Ishikawa (cell line): ENCODE results near the gene TICAM2.
A peak's percentile ranks its signal among the peaks of the same experiment; 100 is the strongest.

ENCODE experiments used
- CEBPB ChIP-seq: IDR thresholded peaks from 2 replicates; pipeline ENCODE4 v1.6.1; 2012
- CREB1 ChIP-seq: IDR thresholded peaks from 2 replicates; pipeline ENCODE4 v1.6.1; 2012; ENCODE audit warnings: low read depth
- EGR1 ChIP-seq: IDR thresholded peaks from 2 replicates; pipeline ENCODE4 v1.6.1; 2012
- EP300 ChIP-seq: IDR thresholded peaks from 2 replicates; pipeline ENCODE4 v1.6.1; 2012; ENCODE audit warnings: borderline replicate concordance
- FOXM1 ChIP-seq: IDR thresholded peaks from 2 replicates; pipeline ENCODE4 v1.6.1; 2012; ENCODE audit warnings: low read depth, borderline replicate concordance
- MAX ChIP-seq: IDR thresholded peaks from 2 replicates; pipeline ENCODE4 v1.6.1; 2012
- NFIC ChIP-seq: IDR thresholded peaks from 2 replicates; pipeline ENCODE4 v1.6.1; 2012
- RAD21 ChIP-seq: IDR thresholded peaks from 2 replicates; pipeline ENCODE4 v1.6.1; 2012; ENCODE audit warnings: low read depth
- TAF1 ChIP-seq: IDR thresholded peaks from 2 replicates; pipeline ENCODE4 v1.6.1; 2012; ENCODE audit warnings: low read depth, mild to moderate bottlenecking
- TCF12 ChIP-seq: IDR thresholded peaks from 2 replicates; pipeline ENCODE4 v1.6.1; 2012; ENCODE audit warnings: low read depth
- TEAD4 ChIP-seq: IDR thresholded peaks from 2 replicates; pipeline ENCODE4 v1.6.1; 2012
- USF1 ChIP-seq: IDR thresholded peaks from 2 replicates; pipeline ENCODE4 v1.6.1; 2012
- YY1 ChIP-seq: IDR thresholded peaks from 2 replicates; pipeline ENCODE4 v1.6.1; 2012; ENCODE audit warnings: low read depth
- ZBTB7A ChIP-seq: IDR thresholded peaks from 2 replicates; pipeline ENCODE4 v1.6.1; 2012; ENCODE audit warnings: low read depth
- TF ChIP-seq, protein P1 (sequence below): IDR thresholded peaks from 2 replicates; pipeline ENCODE4 v1.6.1; 2012; ENCODE audit warnings: low read depth, mild to moderate bottlenecking

The TICAM2 gene

DNA sequence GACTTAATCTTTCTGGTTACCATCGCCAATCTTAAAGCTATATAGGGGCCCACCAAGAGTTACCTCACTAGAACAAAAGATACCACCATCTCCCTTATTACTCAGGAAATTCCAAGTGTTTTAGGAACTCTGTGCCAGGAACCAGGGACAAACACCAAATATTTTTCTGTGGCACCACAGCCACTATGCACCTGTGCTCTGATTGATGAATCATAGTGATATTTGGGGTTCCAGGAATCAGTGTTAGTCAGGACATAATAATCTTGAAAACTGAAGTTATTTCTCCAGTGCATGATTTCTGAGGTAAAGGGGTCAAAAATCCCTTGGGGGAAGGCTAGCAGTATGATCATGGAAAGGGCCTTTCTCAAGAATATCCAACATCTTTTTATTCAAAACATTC lies 33.7 kb upstream of the TICAM2 start:
- no peak for TF ChIP-seq NFIC

DNA sequence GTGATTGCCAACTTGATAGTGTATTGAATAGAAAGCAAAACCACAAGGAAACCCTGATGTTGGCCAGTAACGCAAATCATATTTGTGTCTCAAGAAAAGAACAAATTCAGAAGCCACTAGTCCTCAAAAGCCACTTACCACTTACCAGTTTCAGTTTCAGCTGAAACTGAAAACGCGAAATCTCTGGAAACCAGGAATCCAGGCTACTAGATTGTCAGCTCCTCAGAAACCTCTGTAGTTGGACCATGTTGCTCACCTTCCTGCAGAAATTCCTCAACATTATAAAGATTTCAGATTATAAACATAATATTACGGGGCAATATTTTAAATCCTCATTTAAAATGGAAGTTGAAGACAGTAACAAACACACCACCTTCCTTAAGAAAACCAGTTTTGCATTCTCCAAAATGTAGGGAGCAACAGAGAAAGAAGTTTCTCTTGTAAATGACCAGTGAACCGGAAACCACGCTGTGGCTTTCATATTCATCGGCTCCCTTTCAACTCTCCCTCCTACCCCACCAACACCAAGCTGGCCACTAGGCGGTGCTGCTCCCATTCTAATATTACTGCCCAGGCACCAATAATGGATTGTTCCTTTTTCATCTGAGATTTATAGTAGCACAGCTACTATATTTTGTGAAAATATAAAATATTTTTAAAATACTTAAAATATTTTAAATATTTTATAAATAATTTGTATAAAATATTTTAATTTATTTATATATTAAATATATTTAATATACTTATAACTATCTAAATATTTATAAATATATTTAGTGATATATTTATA lies 32.3 kb upstream of the TICAM2 start:
- peak; percentile 96 for TF ChIP-seq RAD21
- TF ChIP-seq TAF1, result no peak
- 0 out of 2 replicates have a peak, but pooled peaks have one; percentile 27 for TF ChIP-seq MAX

DNA sequence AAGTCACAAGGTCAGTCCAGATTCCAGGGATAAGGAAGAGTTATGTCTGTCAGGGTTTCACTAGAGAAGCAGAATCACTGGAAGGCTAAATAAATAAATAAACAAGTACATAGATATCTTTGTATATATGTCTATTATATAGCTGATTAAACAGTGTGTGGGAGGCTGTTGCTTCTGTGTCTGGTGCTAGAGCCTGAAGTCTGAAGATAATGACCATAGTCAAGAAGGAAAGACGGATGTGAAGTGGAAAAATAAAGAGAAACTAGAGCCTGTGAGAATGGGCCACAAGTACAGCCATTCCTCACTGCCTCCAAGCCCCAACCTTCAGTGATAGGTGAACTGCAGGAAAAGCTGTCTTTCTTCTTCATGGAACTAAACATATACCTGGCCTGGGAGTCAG lies 27.6 kb upstream of the TICAM2 start:
- TF ChIP-seq CEBPB, result no peak
- no peak for TF ChIP-seq TEAD4
- TF ChIP-seq NFIC, result no peak
- no peak for TF ChIP-seq CREB1
- TF ChIP-seq TAF1, result no peak
- TF ChIP-seq, protein P1, sequence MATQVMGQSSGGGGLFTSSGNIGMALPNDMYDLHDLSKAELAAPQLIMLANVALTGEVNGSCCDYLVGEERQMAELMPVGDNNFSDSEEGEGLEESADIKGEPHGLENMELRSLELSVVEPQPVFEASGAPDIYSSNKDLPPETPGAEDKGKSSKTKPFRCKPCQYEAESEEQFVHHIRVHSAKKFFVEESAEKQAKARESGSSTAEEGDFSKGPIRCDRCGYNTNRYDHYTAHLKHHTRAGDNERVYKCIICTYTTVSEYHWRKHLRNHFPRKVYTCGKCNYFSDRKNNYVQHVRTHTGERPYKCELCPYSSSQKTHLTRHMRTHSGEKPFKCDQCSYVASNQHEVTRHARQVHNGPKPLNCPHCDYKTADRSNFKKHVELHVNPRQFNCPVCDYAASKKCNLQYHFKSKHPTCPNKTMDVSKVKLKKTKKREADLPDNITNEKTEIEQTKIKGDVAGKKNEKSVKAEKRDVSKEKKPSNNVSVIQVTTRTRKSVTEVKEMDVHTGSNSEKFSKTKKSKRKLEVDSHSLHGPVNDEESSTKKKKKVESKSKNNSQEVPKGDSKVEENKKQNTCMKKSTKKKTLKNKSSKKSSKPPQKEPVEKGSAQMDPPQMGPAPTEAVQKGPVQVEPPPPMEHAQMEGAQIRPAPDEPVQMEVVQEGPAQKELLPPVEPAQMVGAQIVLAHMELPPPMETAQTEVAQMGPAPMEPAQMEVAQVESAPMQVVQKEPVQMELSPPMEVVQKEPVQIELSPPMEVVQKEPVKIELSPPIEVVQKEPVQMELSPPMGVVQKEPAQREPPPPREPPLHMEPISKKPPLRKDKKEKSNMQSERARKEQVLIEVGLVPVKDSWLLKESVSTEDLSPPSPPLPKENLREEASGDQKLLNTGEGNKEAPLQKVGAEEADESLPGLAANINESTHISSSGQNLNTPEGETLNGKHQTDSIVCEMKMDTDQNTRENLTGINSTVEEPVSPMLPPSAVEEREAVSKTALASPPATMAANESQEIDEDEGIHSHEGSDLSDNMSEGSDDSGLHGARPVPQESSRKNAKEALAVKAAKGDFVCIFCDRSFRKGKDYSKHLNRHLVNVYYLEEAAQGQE, result no peak
- TF ChIP-seq YY1, result no peak
- no peak for TF ChIP-seq EGR1
- no peak for TF ChIP-seq FOXM1
- no peak for TF ChIP-seq USF1
- no peak for TF ChIP-seq EP300
- no peak for TF ChIP-seq RAD21
- TF ChIP-seq MAX, result no peak

DNA sequence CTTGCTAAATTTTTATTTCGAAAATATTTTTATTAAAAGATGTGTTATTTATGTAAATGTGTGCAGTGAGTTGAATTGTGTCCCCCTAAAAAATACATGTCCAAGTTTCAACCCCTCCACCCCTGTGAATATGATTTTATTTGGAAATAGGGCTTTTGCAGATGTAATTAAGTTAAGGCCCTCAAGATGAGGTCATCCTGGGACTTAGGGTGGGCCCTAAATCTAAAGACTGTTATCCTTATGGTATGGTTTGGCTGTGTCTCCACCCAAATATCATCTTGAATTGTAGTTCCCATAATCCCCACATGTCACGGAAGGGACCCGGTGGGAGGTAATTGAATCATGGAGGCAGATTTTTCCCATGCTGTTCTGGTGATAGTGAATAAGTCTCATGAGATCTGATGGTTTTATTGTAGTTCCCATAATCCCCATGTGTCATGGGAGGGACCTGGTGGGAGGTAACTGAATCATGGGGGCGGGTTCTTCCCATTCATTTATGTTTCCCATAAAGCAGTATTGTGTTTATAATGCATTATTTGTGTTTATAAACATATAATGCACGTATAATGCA lies 25.1 kb upstream of the TICAM2 start:
- TF ChIP-seq EGR1 (no peak), FOXM1 (no peak), ZBTB7A (no peak), CEBPB (no peak), USF1 (no peak), TAF1 (no peak), NFIC (no peak), TEAD4 (no peak), RAD21 (no peak), MAX (no peak), EP300 (no peak), YY1 (no peak), CREB1 (no peak)
- TF ChIP-seq, protein P1, result no peak

GRCh38 chr5:115626445-115626823 lies 24.2 kb upstream of the TICAM2 start:
- TF ChIP-seq TEAD4, result no peak

DNA sequence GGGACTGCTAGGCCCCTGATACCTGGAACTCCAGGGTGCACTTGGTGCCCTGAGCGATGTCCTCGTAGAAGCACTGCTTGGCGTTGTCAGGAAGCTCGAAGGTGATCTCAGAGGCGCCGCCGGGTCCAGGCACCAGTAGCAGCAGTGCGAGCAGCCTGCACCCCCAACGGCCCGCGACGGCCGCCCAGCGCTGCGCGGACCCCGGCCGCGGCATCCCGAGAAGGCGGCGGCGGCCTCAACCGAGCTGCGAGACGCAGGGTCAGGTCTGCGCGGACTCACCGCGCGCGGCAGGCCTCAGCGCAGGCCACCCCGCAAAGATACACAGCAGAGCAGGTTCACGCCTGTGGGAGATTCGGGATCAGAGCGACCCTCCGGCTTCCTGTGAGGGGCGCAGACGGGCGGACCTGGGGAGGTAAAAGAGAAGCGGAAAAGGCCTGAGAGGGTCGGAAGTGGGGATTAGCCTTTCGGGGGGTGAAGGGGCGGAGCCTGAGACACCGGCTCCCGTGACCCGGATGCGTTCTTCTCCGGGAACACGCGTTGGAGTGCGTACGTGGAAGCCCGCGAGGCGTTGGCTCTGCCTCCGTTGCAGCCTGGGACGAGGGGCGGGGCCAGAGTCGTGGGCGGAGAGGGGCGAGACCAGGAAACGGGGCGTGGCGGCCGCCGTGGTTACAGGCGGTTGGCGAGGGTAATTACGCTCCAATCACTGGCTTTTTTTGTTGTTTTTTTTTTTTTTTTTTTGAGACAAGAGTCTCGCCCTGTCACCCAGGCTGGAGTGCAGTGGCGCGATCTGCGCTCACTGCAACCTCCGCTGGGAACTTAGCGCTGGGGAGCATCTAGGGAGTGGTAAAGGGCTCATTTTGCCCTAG lies 23.5 kb upstream of the TICAM2 start, which contains the start of gene TMED7:
Gene TMED7 (minus strand): TSS at position 458 of the 866 bp plus-strand sequence. CDS start 244 bp downstream, at position 214.
- TF ChIP-seq, protein P1, result no peak
- TF ChIP-seq EP300 (no peak), EGR1 (peak; percentile 93), YY1 (no peak), FOXM1 (no peak), ZBTB7A (peak; percentile 81; the same call in 1 of the 2 replicates), CEBPB (no peak), NFIC (no peak), TCF12 (peak; percentile 32; the same call in 1 of the 2 replicates), RAD21 (no peak), MAX (peak; percentile 96), USF1 (peak; percentile 67), CREB1 (peak; percentile 51; the same call in 1 of the 2 replicates), TEAD4 (no peak), TAF1 (peak; percentile 82)
